Measurements from ENCODE around the gene IRGC. TPM values are rescaled to one million over a fixed set of nuclear protein-coding genes. Genes with fewer than 3 reads are reported as not detected.

IRGC gene
- total RNA-seq, 1 experiment from 2014 or later, result not detected

DNA sequence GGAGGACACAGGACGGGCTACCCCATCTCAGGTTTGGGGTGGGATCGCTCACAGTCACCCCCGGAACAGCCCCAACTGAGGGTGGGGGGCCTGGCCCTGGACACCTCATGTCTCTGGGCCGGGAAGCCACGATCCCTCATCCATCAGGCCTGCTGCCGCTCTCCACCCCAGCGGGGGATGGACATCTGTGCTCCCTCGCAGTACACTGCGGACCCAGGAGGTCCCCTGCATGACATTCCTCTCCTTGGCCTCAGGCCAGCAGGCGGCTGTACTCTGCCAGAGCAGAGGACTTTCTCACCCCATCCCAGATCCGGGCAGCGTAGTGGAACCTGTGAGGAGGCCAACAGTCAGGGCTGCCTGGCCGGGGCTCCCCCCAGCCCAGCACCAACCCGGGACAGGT lies 15.5 kb downstream of the IRGC start:
- intact Hi-C loops (cut with micrococcal nuclease; ENCODE audit: unreplicated experiment), result no loop called here
- CTCF ChIA-PET, result no interaction called here
- H3K27ac Mint-ChIP-seq (ENCODE audit: unreplicated experiment), result no peak overlapping the region

DNA sequence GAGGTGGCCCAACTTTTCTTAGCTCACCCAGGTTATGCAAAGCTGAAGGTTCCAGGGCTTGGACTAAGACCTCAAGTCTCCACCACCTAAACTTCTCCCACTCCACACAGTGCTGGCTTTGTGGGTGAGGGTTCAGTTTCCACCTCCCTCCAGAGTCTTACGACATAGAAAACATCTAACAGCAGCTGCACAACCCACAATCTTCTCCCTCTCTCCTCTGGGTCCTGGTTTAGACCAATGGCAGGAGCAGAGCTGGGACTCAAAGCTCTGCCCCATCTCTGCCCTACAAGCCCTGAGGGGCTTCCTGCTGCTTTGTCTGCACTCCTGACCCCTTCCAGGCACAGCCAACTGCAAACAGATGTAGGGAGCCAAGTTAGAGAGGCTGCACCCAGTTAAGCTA lies 16.0 kb downstream of the IRGC start:
- no TSS peak for BruUV-seq (replicated peaks)
- Mint-ChIP-seq H3K4me3 (ENCODE audit: low read depth, unreplicated experiment) (no peak overlapping the region), H3K4me1 (ENCODE audit: low read depth, unreplicated experiment) (peaks cover 10% of the 10 kb centered on the region), H3K36me3 (ENCODE audit: insufficient read depth, unreplicated experiment) (peaks cover 30% of the 10 kb centered on the region), H3K27me3 (ENCODE audit: unreplicated experiment) (no peaks in the 10 kb centered on the region), H3K27ac (ENCODE audit: unreplicated experiment) (no peak overlapping the region), H3K9me3 (ENCODE audit: low read depth, unreplicated experiment) (no peaks in the 10 kb centered on the region)
- TF ChIP-seq, protein P1, sequence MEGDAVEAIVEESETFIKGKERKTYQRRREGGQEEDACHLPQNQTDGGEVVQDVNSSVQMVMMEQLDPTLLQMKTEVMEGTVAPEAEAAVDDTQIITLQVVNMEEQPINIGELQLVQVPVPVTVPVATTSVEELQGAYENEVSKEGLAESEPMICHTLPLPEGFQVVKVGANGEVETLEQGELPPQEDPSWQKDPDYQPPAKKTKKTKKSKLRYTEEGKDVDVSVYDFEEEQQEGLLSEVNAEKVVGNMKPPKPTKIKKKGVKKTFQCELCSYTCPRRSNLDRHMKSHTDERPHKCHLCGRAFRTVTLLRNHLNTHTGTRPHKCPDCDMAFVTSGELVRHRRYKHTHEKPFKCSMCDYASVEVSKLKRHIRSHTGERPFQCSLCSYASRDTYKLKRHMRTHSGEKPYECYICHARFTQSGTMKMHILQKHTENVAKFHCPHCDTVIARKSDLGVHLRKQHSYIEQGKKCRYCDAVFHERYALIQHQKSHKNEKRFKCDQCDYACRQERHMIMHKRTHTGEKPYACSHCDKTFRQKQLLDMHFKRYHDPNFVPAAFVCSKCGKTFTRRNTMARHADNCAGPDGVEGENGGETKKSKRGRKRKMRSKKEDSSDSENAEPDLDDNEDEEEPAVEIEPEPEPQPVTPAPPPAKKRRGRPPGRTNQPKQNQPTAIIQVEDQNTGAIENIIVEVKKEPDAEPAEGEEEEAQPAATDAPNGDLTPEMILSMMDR (IDR thresholded peaks at IDR 0.05; ENCODE audit: unreplicated experiment), result no peak
- no peak for DNase-seq
- CTCF ChIA-PET, result interaction anchor here (0.6 kb wide), 1 partner anchor 58 kb away, joined by 3 read pairs; no protein-coding TSS in a partner anchor
- intact Hi-C loops (cut with micrococcal nuclease; ENCODE audit: unreplicated experiment), result no loop called here

More for the DNA sequence above, 15.5 kb downstream of the IRGC start:
- Mint-ChIP-seq H3K4me3 (ENCODE audit: low read depth, unreplicated experiment) (no peak overlapping the region), H3K9me3 (ENCODE audit: low read depth, unreplicated experiment) (no peaks in the 10 kb centered on the region), H3K36me3 (ENCODE audit: insufficient read depth, unreplicated experiment) (peaks cover 25% of the 10 kb centered on the region), H3K27me3 (ENCODE audit: unreplicated experiment) (no peaks in the 10 kb centered on the region), H3K4me1 (ENCODE audit: low read depth, unreplicated experiment) (peaks cover 5% of the 10 kb centered on the region)
- BruUV-seq (replicated peaks), result no TSS peak
- TF ChIP-seq, protein P1 (IDR thresholded peaks at IDR 0.05; ENCODE audit: unreplicated experiment), result no peak
- no peak for DNase-seq

DNA sequence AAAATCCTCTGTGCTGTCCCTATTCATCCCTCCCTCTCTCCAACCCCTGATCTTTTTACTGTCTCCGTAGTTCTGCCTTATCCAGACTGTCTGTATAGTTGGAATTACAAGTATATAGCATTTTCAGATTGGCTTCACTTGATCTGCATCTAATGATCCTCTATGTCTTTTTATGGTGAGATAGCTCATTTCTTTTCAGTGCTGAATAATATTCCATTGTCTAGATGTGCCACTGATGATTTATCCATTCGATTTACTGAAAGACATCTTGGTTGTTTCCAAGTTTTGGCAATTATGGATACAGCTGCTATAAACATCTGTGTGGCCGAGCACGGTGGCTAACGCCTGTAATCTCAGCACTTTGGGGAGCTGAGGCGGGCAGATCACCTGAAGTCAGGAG lies 19.1 kb downstream of the IRGC start:
- Mint-ChIP-seq H3K9me3 (ENCODE audit: low read depth, unreplicated experiment) (no peaks in the 10 kb centered on the region), H3K36me3 (ENCODE audit: insufficient read depth, unreplicated experiment) (peaks cover 43% of the 10 kb centered on the region), H3K4me3 (ENCODE audit: low read depth, unreplicated experiment) (no peak overlapping the region), H3K27me3 (ENCODE audit: unreplicated experiment) (no peaks in the 10 kb centered on the region), H3K27ac (ENCODE audit: unreplicated experiment) (no peak overlapping the region), H3K4me1 (ENCODE audit: low read depth, unreplicated experiment) (peaks cover 28% of the 10 kb centered on the region)
- no peak for DNase-seq
- CTCF ChIA-PET, result no interaction called here
- TF ChIP-seq, protein P1 (IDR thresholded peaks at IDR 0.05; ENCODE audit: unreplicated experiment), result no peak
- BruUV-seq (replicated peaks), result no TSS peak
- intact Hi-C loops (cut with micrococcal nuclease; ENCODE audit: unreplicated experiment), result no loop called here

DNA sequence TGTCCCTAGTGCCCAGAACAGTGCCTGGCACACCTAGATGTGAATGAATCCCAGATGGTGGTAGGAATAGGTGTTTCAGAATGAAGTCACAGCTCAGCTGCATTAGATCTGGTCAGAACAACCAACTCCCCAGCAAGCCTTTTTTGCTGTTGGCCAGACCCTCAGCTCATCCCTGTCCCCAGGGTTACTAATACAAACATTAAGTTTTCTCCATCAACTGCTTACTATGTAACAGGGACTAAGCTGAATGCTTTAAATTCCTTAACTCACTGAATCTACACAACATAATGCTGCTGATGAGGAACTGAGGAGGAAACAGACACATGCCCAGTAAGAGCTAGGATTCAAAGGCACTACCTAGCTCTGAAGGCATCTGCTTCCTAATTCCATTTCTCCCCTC lies 20.1 kb downstream of the IRGC start:
- BruUV-seq (replicated peaks), result no TSS peak
- H3K36me3 Mint-ChIP-seq (ENCODE audit: insufficient read depth, unreplicated experiment), result peaks cover 43% of the 10 kb centered on the region
- CTCF ChIA-PET, result interaction anchor here (0.6 to 1.1 kb wide), 2 partner anchors 9 to 335 kb away, joined by 3 to 4 read pairs; no protein-coding TSS in a partner anchor
- TF ChIP-seq, protein P1 (IDR thresholded peaks at IDR 0.05; ENCODE audit: unreplicated experiment), result no peak
- no peaks in the 10 kb centered on the region for H3K27me3 Mint-ChIP-seq (ENCODE audit: unreplicated experiment)
- no peak for DNase-seq
- H3K9me3 Mint-ChIP-seq (ENCODE audit: low read depth, unreplicated experiment), result no peaks in the 10 kb centered on the region
- no peak overlapping the region for H3K27ac Mint-ChIP-seq (ENCODE audit: unreplicated experiment)
- peaks cover 37% of the 10 kb centered on the region for H3K4me1 Mint-ChIP-seq (ENCODE audit: low read depth, unreplicated experiment)
- intact Hi-C loops (cut with micrococcal nuclease; ENCODE audit: unreplicated experiment), result no loop called here
- H3K4me3 Mint-ChIP-seq (ENCODE audit: low read depth, unreplicated experiment), result no peak overlapping the region

All from Calu3 (cell line).